ENCODE measurements around the gene ILDR1.
"Not testable (repeated sequence)": the region's sequence is repeated elsewhere in the genome, so short reads cannot be mapped to it uniquely, and the experiment has no call there.

Gene ILDR1

GRCh38 chr3:122021811-122022401, at the start of gene ILDR1:
Gene ILDR1, minus strand, starts transcription at chr3:122022247. Its CDS starts 170 bp downstream, at chr3:122022077.
- DNase-seq (ENCODE audit: low spot score), result no peak

- no peak for DNase-seq (ENCODE audit: low spot score)
These were observed 45.7 kb upstream of the ILDR1 start for GRCh38 chr3:122067588-122068240.

GRCh38 chr3:122067214-122067550, 45.1 kb upstream of the ILDR1 start:
- DNase-seq (ENCODE audit: low spot score), result no peak

- no peak for DNase-seq (ENCODE audit: low spot score)
These were observed 44.5 kb upstream of the ILDR1 start for GRCh38 chr3:122066331-122067213.

- no peak for DNase-seq (ENCODE audit: low spot score)
These were observed 42.3 kb upstream of the ILDR1 start for GRCh38 chr3:122064326-122064725.

GRCh38 chr3:122063908-122064307, 41.9 kb upstream of the ILDR1 start:
- no peak for DNase-seq (ENCODE audit: low spot score)

- DNase-seq (ENCODE audit: low spot score), result no peak
These were observed 38.1 kb upstream of the ILDR1 start for GRCh38 chr3:122060040-122060698.

GRCh38 chr3:122058294-122058693, 36.2 kb upstream of the ILDR1 start:
- DNase-seq (ENCODE audit: low spot score), result no peak

GRCh38 chr3:122057671-122058070, 35.6 kb upstream of the ILDR1 start:
- DNase-seq (ENCODE audit: low spot score), result no peak

- DNase-seq (ENCODE audit: low spot score), result no peak
These were observed 33.2 kb upstream of the ILDR1 start, which contains the start of gene CD86 for GRCh38 chr3:122055215-122055614. Gene CD86, plus strand, starts transcription at chr3:122055362. Its CDS starts 128 bp downstream, at chr3:122055490.

- DNase-seq (ENCODE audit: low spot score), result no peak
These were observed 30.9 kb upstream of the ILDR1 start for GRCh38 chr3:122052968-122053367.

GRCh38 chr3:122047773-122048172, 25.7 kb upstream of the ILDR1 start:
- not testable (repeated sequence) for DNase-seq (ENCODE audit: low spot score)

GRCh38 chr3:122047296-122047695, 25.2 kb upstream of the ILDR1 start:
- DNase-seq (ENCODE audit: low spot score), result not testable (repeated sequence)

GRCh38 chr3:122033023-122033422, 11.0 kb upstream of the ILDR1 start:
- DNase-seq (ENCODE audit: low spot score), result no peak

GRCh38 chr3:122032531-122032930, 10.5 kb upstream of the ILDR1 start:
- DNase-seq (ENCODE audit: low spot score), result no peak

- no peak for DNase-seq (ENCODE audit: low spot score)
These were observed 9.0 kb upstream of the ILDR1 start for GRCh38 chr3:122031123-122031468.

GRCh38 chr3:122030381-122031122, 8.5 kb upstream of the ILDR1 start:
- DNase-seq (ENCODE audit: low spot score), result no peak

- no peak for DNase-seq (ENCODE audit: low spot score)
These were observed 3.2 kb upstream of the ILDR1 start for GRCh38 chr3:122025296-122025695.

GRCh38 chr3:122024800-122025199, 2.8 kb upstream of the ILDR1 start:
- no peak for DNase-seq (ENCODE audit: low spot score)

- no peak for DNase-seq (ENCODE audit: low spot score)
These were observed 1.4 kb upstream of the ILDR1 start for GRCh38 chr3:122023335-122023910.

- DNase-seq (ENCODE audit: low spot score), result no peak
These were observed 1.0 kb downstream of the ILDR1 start for GRCh38 chr3:122021037-122021436.

Measured in putamen (tissue), 1 donor.